SK-N-SH treated with all-trans-retinoic acid at 6 μM for 48 hours (cell line): ENCODE measurements around the gene EPN2.

Experiments used
- ZFP3 ChIP-seq: fragments of 250-450 bp; sonication (Bioruptor Pico); IDR thresholded peaks from 2 replicates; pipeline ENCODE4 v1.5.0; 2020; ENCODE audit warnings: mild to moderate bottlenecking, moderate library complexity
- ZFP30 ChIP-seq: fragments of 450-650 bp; formaldehyde crosslinking; IDR thresholded peaks from 2 replicates; pipeline ENCODE4 v1.5.0; 2022; ENCODE audit warnings: mild to moderate bottlenecking, moderate library complexity
- ZNF565 ChIP-seq: fragments of 450-650 bp; formaldehyde crosslinking; conservative IDR thresholded peaks from 2 replicates; pipeline ENCODE4 v1.5.0; 2020; ENCODE audit warnings: low read depth, mild to moderate bottlenecking, moderate library complexity
- TF ChIP-seq, protein P1 (sequence below): fragments of 250-450 bp; sonication (Bioruptor Pico); IDR thresholded peaks from 2 replicates; pipeline ENCODE4 v1.8.0; 2020; ENCODE audit warnings: mild to moderate bottlenecking, moderate library complexity, borderline replicate concordance
- TF ChIP-seq, protein P2 (sequence below): fragments of 250-450 bp; sonication (Bioruptor Pico); IDR thresholded peaks from 2 replicates; pipeline ENCODE4 v1.5.1; 2020; ENCODE audit warnings: low read depth, mild to moderate bottlenecking, moderate library complexity

DNA sequence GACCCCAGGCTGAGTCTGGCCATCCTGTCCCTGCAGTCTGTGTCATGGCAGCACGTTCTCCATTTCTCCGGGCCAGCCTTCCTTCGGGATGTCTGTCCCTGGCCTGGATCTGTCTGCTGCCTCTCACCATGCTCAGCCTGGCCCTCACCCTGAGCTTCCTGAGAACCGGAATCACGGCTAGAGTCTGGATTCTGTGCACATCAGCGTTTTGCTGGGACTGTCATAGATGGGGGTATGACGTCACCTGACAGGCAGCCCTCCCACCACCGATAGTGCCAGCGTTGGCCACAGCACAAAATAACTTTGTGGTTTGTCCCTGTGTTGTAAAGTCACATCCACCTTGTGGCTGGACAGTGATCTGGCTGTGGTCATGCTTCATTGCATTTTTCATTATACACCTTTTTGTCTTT, 66.2 kb downstream of the EPN2 start:
- TF ChIP-seq, protein P1, sequence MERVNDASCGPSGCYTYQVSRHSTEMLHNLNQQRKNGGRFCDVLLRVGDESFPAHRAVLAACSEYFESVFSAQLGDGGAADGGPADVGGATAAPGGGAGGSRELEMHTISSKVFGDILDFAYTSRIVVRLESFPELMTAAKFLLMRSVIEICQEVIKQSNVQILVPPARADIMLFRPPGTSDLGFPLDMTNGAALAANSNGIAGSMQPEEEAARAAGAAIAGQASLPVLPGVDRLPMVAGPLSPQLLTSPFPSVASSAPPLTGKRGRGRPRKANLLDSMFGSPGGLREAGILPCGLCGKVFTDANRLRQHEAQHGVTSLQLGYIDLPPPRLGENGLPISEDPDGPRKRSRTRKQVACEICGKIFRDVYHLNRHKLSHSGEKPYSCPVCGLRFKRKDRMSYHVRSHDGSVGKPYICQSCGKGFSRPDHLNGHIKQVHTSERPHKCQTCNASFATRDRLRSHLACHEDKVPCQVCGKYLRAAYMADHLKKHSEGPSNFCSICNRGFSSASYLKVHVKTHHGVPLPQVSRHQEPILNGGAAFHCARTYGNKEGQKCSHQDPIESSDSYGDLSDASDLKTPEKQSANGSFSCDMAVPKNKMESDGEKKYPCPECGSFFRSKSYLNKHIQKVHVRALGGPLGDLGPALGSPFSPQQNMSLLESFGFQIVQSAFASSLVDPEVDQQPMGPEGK, result no peak
- TF ChIP-seq ZFP30 (CRISPR knock-in tag), result no peak
- TF ChIP-seq ZNF565, result no peak
- TF ChIP-seq, protein P2, sequence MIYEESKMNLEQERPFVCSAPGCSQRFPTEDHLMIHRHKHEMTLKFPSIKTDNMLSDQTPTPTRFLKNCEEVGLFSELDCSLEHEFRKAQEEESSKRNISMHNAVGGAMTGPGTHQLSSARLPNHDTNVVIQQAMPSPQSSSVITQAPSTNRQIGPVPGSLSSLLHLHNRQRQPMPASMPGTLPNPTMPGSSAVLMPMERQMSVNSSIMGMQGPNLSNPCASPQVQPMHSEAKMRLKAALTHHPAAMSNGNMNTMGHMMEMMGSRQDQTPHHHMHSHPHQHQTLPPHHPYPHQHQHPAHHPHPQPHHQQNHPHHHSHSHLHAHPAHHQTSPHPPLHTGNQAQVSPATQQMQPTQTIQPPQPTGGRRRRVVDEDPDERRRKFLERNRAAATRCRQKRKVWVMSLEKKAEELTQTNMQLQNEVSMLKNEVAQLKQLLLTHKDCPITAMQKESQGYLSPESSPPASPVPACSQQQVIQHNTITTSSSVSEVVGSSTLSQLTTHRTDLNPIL (CRISPR knock-in tag), result no peak
- no peak for TF ChIP-seq ZFP3 (CRISPR knock-in tag)
